ENCODE data around the gene GSDMA. TPM values are rescaled to one million over a fixed set of nuclear protein-coding genes. Genes with fewer than 3 reads are reported as not detected.

Gene GSDMA, protein sequence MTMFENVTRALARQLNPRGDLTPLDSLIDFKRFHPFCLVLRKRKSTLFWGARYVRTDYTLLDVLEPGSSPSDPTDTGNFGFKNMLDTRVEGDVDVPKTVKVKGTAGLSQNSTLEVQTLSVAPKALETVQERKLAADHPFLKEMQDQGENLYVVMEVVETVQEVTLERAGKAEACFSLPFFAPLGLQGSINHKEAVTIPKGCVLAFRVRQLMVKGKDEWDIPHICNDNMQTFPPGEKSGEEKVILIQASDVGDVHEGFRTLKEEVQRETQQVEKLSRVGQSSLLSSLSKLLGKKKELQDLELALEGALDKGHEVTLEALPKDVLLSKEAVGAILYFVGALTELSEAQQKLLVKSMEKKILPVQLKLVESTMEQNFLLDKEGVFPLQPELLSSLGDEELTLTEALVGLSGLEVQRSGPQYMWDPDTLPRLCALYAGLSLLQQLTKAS
- total RNA-seq (2014; rRNA removed; shearing (Covaris generic)) (0.15 and 0.57 TPM in 2 replicates), total RNA-seq (2022) (0.15 and 0.17 TPM in 2 replicates), Bru-seq, nascent RNA (percentile 19 among the genes with signal in this experiment), BruChase-seq, experiment 1, labeled RNA remaining after a 6-hour chase (percentile 16 among the genes with signal in this experiment), BruChase-seq, experiment 2, labeled RNA remaining after a 2-hour chase (percentile 21 among the genes with signal in this experiment)
- long read RNA-seq: 0 reads

DNA sequence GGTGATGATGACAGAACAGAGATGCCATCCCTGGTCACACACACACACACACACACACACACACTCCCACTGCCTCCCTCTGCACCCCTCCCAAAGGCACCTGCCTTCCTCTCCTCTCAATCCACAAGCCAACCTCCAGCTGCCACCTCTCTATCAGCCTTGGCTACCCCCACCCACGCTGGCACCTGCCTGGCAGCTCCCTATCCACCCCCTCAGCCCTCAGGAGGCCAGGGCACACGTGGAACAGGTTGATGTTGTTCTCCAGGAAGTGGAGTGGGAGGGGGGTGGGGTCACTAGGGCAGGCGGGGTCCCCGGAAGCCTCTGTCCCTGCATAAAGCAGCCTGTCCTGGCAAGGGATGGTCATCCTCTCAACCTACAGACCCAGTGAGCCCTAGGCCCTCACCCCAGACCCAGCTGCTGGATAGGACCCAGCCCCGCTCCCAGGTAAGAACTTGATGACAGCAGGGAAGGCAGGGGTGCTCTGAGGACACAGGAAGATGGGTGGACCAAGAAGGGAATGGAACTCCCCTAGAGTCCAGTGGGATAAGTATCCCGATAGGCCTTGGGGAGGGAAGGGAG, at the start of gene GSDMA:
Gene GSDMA, plus strand, starts transcription at position 363 of the 579 bp plus-strand sequence. CDS start 2,684 bp downstream, outside the sequence.
- intact Hi-C loops (cut with micrococcal nuclease; ENCODE audit: unreplicated experiment): no loop called here
- DNase-seq (ENCODE audit: low spot score): peak; percentile 15
- Histone ChIP-seq H3K27ac (ENCODE audit: low read depth, low read length, poor library complexity, severe bottlenecking) (no peak within 1 kb of the TSS), H3K4me3 (ENCODE audit: low read depth, low read length, poor library complexity, severe bottlenecking) (no peak within 1 kb of the TSS), H3K9me2 (ENCODE audit: insufficient read depth, low read length) (no peaks in the 10 kb centered on the region), H3K79me2 (ENCODE audit: insufficient read depth, low read depth, low read length) (no peaks in the 10 kb centered on the region), H4K20me1 (ENCODE audit: insufficient read depth, low read length) (no peaks in the 10 kb centered on the region), H3K9me3 (ENCODE audit: low read length) (no peaks in the 10 kb centered on the region), H2AFZ (ENCODE audit: low read length) (peak within 1 kb of the TSS; percentile 23; the same call in 1 of the 2 replicates), H3K36me3 (ENCODE audit: insufficient read depth, low read length) (no peaks in the 10 kb centered on the region), H3K4me2 (ENCODE audit: low read length) (no peak within 1 kb of the TSS; the same call in 1 of the 2 replicates), H3K4me1 (ENCODE audit: insufficient read depth, low read length, poor library complexity, severe bottlenecking) (peaks cover 32% of the 10 kb centered on the region)
- no peak for TF ChIP-seq EZH2phosphoT487 (IDR thresholded peaks at IDR 0.05; ENCODE audit: borderline replicate concordance, low read depth, low read length)
- TF ChIP-seq, protein P1, sequence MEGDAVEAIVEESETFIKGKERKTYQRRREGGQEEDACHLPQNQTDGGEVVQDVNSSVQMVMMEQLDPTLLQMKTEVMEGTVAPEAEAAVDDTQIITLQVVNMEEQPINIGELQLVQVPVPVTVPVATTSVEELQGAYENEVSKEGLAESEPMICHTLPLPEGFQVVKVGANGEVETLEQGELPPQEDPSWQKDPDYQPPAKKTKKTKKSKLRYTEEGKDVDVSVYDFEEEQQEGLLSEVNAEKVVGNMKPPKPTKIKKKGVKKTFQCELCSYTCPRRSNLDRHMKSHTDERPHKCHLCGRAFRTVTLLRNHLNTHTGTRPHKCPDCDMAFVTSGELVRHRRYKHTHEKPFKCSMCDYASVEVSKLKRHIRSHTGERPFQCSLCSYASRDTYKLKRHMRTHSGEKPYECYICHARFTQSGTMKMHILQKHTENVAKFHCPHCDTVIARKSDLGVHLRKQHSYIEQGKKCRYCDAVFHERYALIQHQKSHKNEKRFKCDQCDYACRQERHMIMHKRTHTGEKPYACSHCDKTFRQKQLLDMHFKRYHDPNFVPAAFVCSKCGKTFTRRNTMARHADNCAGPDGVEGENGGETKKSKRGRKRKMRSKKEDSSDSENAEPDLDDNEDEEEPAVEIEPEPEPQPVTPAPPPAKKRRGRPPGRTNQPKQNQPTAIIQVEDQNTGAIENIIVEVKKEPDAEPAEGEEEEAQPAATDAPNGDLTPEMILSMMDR (conservative IDR thresholded peaks at IDR 0.05; ENCODE audit: low read length): no peak
- POLR2A ChIA-PET: no interaction called here
- no TSS peak for BruUV-seq (replicated peaks)
- CTCF ChIA-PET (ENCODE audit: unreplicated experiment): no interaction called here

DNA sequence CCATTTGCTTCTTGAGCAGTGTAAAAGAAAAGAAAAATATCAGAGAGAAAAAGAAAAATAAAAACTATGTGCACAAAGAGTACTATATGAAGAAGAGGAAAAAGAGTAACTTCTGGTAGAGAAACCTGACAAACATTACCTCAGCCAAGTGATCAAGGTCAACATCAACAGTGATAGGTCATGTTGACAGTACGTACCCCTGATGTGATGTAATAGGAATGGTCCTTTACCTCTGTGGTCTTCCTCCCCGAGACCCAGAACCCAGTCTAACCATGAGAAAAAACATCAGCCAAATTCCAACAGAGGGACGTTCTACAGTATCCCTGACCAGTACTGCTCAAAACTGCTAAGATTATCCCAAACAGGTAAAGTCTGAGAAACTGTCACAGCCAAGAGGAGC, 48.8 kb upstream of the GSDMA start:
- H3K9me3 ChIP-seq (ENCODE audit: low read length): no peaks in the 10 kb centered on the region

More for the DNA sequence above, 48.8 kb upstream of the GSDMA start:
- intact Hi-C loops (cut with micrococcal nuclease; ENCODE audit: unreplicated experiment): no loop called here
- Histone ChIP-seq H3K36me3 (ENCODE audit: insufficient read depth, low read length) (peaks cover 65% of the 10 kb centered on the region), H3K27ac (ENCODE audit: low read depth, low read length, poor library complexity, severe bottlenecking) (no peak overlapping the region), H3K4me2 (ENCODE audit: low read length) (no peak overlapping the region), H3K79me2 (ENCODE audit: insufficient read depth, low read depth, low read length) (no peaks in the 10 kb centered on the region), H3K4me1 (ENCODE audit: insufficient read depth, low read length, poor library complexity, severe bottlenecking) (peaks cover 8% of the 10 kb centered on the region), H4K20me1 (ENCODE audit: insufficient read depth, low read length) (no peaks in the 10 kb centered on the region), H2AFZ (ENCODE audit: low read length) (no peak overlapping the region), H3K9me2 (ENCODE audit: insufficient read depth, low read length) (no peaks in the 10 kb centered on the region), H3K4me3 (ENCODE audit: low read depth, low read length, poor library complexity, severe bottlenecking) (no peak overlapping the region)
- CTCF ChIA-PET (ENCODE audit: unreplicated experiment): no interaction called here
- POLR2A ChIA-PET: no interaction called here
- no TSS peak for BruUV-seq (replicated peaks)
- DNase-seq (ENCODE audit: low spot score): no peak
- TF ChIP-seq EZH2phosphoT487 (IDR thresholded peaks at IDR 0.05; ENCODE audit: borderline replicate concordance, low read depth, low read length): no peak
- TF ChIP-seq, protein P1 (conservative IDR thresholded peaks at IDR 0.05; ENCODE audit: low read length): no peak

All from OCI-LY7 (cell line).